GM12878 (cell line): Measurements from ENCODE around the gene SAMD3. TPM values are rescaled to one million over a fixed set of nuclear protein-coding genes. Genes with fewer than 3 reads are reported as not detected.

Experiments used
- ATAC-seq: fragments of 200-7000 bp; cut with Tn5 transposase; 3 replicates; pipeline ENCODE4 v1.9.1; 2020; ENCODE audit warnings: mild to moderate bottlenecking, moderate library complexity
- BruUV-seq: library from RNA; stranded (reverse); fragments of 400-500 nt; replicated peaks from 2 replicates; lab custom pipeline; 2021; lab: Mats Ljungman, UMichigan
- CTCF ChIA-PET: fragments of 300-600 bp; sonication (Branson Sonifier 250); formaldehyde crosslinking; extraction: SDS; loops from one replicate; lab custom pipeline; 2021; ENCODE audit warnings: inconsistent platforms; lab: Yijun Ruan, JAX
- POLR2A ChIA-PET: fragments of 350-600 bp; formaldehyde crosslinking; extraction: SDS; loops from one replicate; lab custom pipeline; 2021; ENCODE audit warnings: inconsistent platforms; lab: Charles Lee
- RAD21 ChIA-PET: fragments of 300-600 bp; sonication (Branson Sonifier 250); formaldehyde crosslinking; loops from one replicate; lab custom pipeline; 2023; ENCODE audit warnings: antibody characterized with exemption; ENCODE audit not compliant: unreplicated experiment; lab: Charles Lee
- SMC1A ChIA-PET: fragments of 300-600 bp; sonication (Branson Sonifier 250); formaldehyde crosslinking; loops from one replicate; lab custom pipeline; 2023; ENCODE audit not compliant: unreplicated experiment, uncharacterized antibody; lab: Charles Lee
- DNase-seq: peaks from one replicate; pipeline ENCODE4 v3.0.0-alpha.2; 2011; ENCODE audit warnings: low read depth, low spot score
- FAIRE-seq: peaks from 3 replicates; lab custom pipeline; 2011; peaks lifted over from hg19 to GRCh38; lab: Jason Lieb, UNC
- H2AFZ ChIP-seq: 2 replicates; pipeline ENCODE4 v1.6.0; 2011; ENCODE audit warnings: low read depth, low read length, control low read depth; ENCODE audit not compliant: control insufficient read depth
- H3K27ac ChIP-seq: 2 replicates; pipeline ENCODE4 v1.5.1; 2011; ENCODE audit warnings: control low read depth; ENCODE audit not compliant: control insufficient read depth, insufficient read depth
- H3K27me3 ChIP-seq, 2 experiments: replicated peaks in 1 of 2; 2 replicates each; pipeline versions ENCODE4 v1.6.0 to v1.6.1; 2011; ENCODE audit warnings: low read length in 1 of 2; ENCODE audit not compliant: control insufficient read depth in 2 of 2, insufficient read depth in 2 of 2
- H3K36me3 ChIP-seq, 2 experiments: 2 replicates each; pipeline ENCODE4 v1.5.1; 2011; ENCODE audit warnings: low read length in 1 of 2; ENCODE audit not compliant: control insufficient read depth in 2 of 2, insufficient read depth in 2 of 2
- H3K4me1 ChIP-seq: 2 replicates; pipeline ENCODE4 v1.6.1; 2011; ENCODE audit warnings: mild to moderate bottlenecking, low read length, moderate library complexity, mixed read lengths; ENCODE audit not compliant: control insufficient read depth, insufficient read depth
- H3K4me2 ChIP-seq: 2 replicates; pipeline ENCODE4 v1.6.0; 2011; ENCODE audit warnings: control low read depth; ENCODE audit not compliant: control insufficient read depth, insufficient read depth
- H3K4me3 ChIP-seq: fragments of 200-600 bp; sonication (generic); 2 replicates; pipeline ENCODE4 v1.5.1; 2016
- H3K79me2 ChIP-seq: 2 replicates; pipeline ENCODE4 v1.6.0; 2011; ENCODE audit warnings: low read length; ENCODE audit not compliant: control insufficient read depth, insufficient read depth
- H3K9ac ChIP-seq: 2 replicates; pipeline ENCODE4 v1.8.0; 2011; ENCODE audit warnings: low read length, control low read depth, mixed read lengths; ENCODE audit not compliant: control insufficient read depth, insufficient read depth
- H3K9me3 ChIP-seq: replicated peaks from 3 replicates; pipeline ENCODE4 v1.5.1; 2011; ENCODE audit warnings: mild to moderate bottlenecking, low read length; ENCODE audit not compliant: control insufficient read depth, insufficient read depth
- H4K20me1 ChIP-seq: 2 replicates; pipeline ENCODE4 v1.6.0; 2011; ENCODE audit not compliant: control insufficient read depth, insufficient read depth
- NBN ChIP-seq: fragments of 450-650 bp; IDR thresholded peaks from 2 replicates; pipeline ENCODE4 v1.6.1; 2016
- RBBP5 ChIP-seq: fragments of 200-600 bp; sonication (generic); conservative IDR thresholded peaks from 2 replicates; pipeline ENCODE4 v1.6.1; 2016
- SIN3A ChIP-seq: IDR thresholded peaks from 2 replicates; pipeline ENCODE4 v1.6.1; 2012; ENCODE audit warnings: low read depth, low read length, improper control_type of control experiment
- SP1 ChIP-seq: IDR thresholded peaks from one replicate; pipeline ENCODE4 v1.6.1; 2011; ENCODE audit warnings: low read depth, low read length
- ZNF24 ChIP-seq: fragments of 450-650 bp; IDR thresholded peaks from 2 replicates; pipeline ENCODE4 v1.6.1; 2017; ENCODE audit warnings: antibody characterized with exemption, mild to moderate bottlenecking
- ZNF274 ChIP-seq: IDR thresholded peaks from one replicate; pipeline ENCODE4 v1.8.0; 2011; ENCODE audit not compliant: insufficient read length, insufficient read depth
- WGBS: methylation state at CpG from one replicate; pipeline ENCODE4 v1.1.6; 2016; ENCODE audit warnings: low lambda C conversion rate; ENCODE audit not compliant: insufficient replicate concordance, insufficient coverage; ENCODE audit errors: missing lambda C conversion rate; 5-methylcytosine and 5-hydroxymethylcytosine counted together
- in situ Hi-C: fragments of 300-500 bp; cut with MboI; formaldehyde crosslinking; loops from 9 replicates; pipeline ENCODE4 v1.14.3; 2018; ENCODE audit warnings: mixed read lengths
- intact Hi-C: fragments of 100-400 bp; cut with micrococcal nuclease; formaldehyde crosslinking; loops from one replicate; pipeline ENCODE4 v1.14.2; 2022; ENCODE audit not compliant: unreplicated experiment
- polyA plus RNA-seq, 11 experiments: library from polyadenylated mRNA; depleted of rRNA in 4 of 11; unstranded in 6 of 11; stranded (reverse) in 5 of 11; fragments of >200 nt; fragmentation: Nextera tagmentation in 4 of 11; fragmentation: Illumina TruSeq in 1 of 11; extraction: Ambion mirVana in 4 of 11; extraction: Trizol in 1 of 11; gene quantifications; 1 replicate in 1 of 11; 2 replicates in 10 of 11; pipeline versions ENCODE4 v1.2.1 to v1.2.3, GENCODE V29; 2011 to 2016; ENCODE audit warnings: inconsistent platforms in 2 of 11, missing spikeins in 2 of 11, low read depth in 1 of 11
- total RNA-seq, 4 experiments: library from RNA; depleted of rRNA in 3 of 4; stranded (reverse); fragments of >200 nt in 3 of 4; fragmentation: Illumina TruSeq in 1 of 4; extraction: Trizol in 1 of 4; gene quantifications; 2 replicates each; pipeline versions ENCODE4 v1.2.1 to v1.2.3, GENCODE V29; 2013 to 2021
- TF ChIP-seq, protein P1 (sequence below): fragments of 450-650 bp; IDR thresholded peaks from 2 replicates; pipeline ENCODE4 v1.6.1; 2016; ENCODE audit warnings: mild to moderate bottlenecking
- TF ChIP-seq, protein P2 (sequence below): fragments of 450-650 bp; conservative IDR thresholded peaks from 2 replicates; pipeline ENCODE4 v1.6.1; 2017; ENCODE audit warnings: mild to moderate bottlenecking, moderate library complexity
- TF ChIP-seq, protein P3 (sequence below): fragments of 450-650 bp; formaldehyde crosslinking; IDR thresholded peaks from 2 replicates; pipeline ENCODE4 v1.5.0; 2022; ENCODE audit warnings: mild to moderate bottlenecking, missing genetic modification characterization
- TF ChIP-seq, protein P4 (sequence below): IDR thresholded peaks from 2 replicates; pipeline ENCODE4 v1.6.1; 2011; ENCODE audit warnings: low read depth, low read length, improper control_type of control experiment, borderline replicate concordance
- TF ChIP-seq, protein P5 (sequence below): fragments of 450-650 bp; IDR thresholded peaks from 2 replicates; pipeline ENCODE4 v1.6.1; 2014; ENCODE audit warnings: mild to moderate bottlenecking

Gene SAMD3
- total and polyA plus RNA-seq, 10 of the 15 experiments (the other 5 are each of a cell fraction or from before 2014, with no cell fraction given) = 0.04 to 2.3 (median 0.39) TPM; not detected in 2

DNA sequence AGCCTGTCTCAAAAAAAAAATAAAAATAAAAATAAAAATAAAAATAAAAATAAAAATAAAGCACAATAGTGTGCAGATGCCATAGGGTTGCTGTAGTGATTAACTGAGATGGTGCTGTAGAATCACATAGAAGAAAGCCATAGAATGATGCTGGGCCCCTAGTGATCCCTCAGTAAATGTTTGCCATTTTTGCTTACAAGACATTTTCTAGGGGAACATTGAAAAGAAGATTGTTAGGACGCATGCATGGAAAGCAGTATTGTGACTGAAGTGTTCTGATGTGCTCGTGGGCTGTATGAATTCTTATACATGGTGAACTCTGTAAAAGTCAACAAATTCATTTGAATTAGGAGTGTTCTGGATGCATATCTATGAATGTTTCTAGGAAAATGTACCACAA, 22.0 kb upstream of the SAMD3 start:
- Histone ChIP-seq H3K36me3 (no peaks in the 10 kb centered on the region), H3K9me3 (no peaks in the 10 kb centered on the region), H3K9ac (no peak overlapping the region), H3K79me2 (no peaks in the 10 kb centered on the region), H3K4me3 (no peak overlapping the region), H3K4me2 (no peak overlapping the region)
- POLR2A ChIA-PET = no interaction called here
- SMC1A ChIA-PET = interaction anchor here (1.2 to 1.6 kb wide), 2 partner anchors 9 to 31 kb away, joined by 3 read pairs; no protein-coding TSS in a partner anchor
- CTCF ChIA-PET = interaction anchor here (1.5 kb wide), 1 partner anchor 19 kb away, joined by 4 read pairs; no protein-coding TSS in a partner anchor
- RAD21 ChIA-PET = no interaction called here
- no peak for ATAC-seq
- intact Hi-C loops = no loop called here
- WGBS = 63% methylated on average over 2 of the region's 2 CpGs
- TF ChIP-seq RBBP5 (no peak), NBN (no peak), ZNF24 (no peak), SIN3A (no peak), SP1 (no peak), ZNF274 (no peak)
- TF ChIP-seq, protein P1, sequence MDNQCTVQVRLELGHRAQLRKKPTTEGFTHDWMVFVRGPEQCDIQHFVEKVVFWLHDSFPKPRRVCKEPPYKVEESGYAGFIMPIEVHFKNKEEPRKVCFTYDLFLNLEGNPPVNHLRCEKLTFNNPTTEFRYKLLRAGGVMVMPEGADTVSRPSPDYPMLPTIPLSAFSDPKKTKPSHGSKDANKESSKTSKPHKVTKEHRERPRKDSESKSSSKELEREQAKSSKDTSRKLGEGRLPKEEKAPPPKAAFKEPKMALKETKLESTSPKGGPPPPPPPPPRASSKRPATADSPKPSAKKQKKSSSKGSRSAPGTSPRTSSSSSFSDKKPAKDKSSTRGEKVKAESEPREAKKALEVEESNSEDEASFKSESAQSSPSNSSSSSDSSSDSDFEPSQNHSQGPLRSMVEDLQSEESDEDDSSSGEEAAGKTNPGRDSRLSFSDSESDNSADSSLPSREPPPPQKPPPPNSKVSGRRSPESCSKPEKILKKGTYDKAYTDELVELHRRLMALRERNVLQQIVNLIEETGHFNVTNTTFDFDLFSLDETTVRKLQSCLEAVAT = no peak
- TF ChIP-seq, protein P2, sequence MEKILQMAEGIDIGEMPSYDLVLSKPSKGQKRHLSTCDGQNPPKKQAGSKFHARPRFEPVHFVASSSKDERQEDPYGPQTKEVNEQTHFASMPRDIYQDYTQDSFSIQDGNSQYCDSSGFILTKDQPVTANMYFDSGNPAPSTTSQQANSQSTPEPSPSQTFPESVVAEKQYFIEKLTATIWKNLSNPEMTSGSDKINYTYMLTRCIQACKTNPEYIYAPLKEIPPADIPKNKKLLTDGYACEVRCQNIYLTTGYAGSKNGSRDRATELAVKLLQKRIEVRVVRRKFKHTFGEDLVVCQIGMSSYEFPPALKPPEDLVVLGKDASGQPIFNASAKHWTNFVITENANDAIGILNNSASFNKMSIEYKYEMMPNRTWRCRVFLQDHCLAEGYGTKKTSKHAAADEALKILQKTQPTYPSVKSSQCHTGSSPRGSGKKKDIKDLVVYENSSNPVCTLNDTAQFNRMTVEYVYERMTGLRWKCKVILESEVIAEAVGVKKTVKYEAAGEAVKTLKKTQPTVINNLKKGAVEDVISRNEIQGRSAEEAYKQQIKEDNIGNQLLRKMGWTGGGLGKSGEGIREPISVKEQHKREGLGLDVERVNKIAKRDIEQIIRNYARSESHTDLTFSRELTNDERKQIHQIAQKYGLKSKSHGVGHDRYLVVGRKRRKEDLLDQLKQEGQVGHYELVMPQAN = no peak
- TF ChIP-seq, protein P3, sequence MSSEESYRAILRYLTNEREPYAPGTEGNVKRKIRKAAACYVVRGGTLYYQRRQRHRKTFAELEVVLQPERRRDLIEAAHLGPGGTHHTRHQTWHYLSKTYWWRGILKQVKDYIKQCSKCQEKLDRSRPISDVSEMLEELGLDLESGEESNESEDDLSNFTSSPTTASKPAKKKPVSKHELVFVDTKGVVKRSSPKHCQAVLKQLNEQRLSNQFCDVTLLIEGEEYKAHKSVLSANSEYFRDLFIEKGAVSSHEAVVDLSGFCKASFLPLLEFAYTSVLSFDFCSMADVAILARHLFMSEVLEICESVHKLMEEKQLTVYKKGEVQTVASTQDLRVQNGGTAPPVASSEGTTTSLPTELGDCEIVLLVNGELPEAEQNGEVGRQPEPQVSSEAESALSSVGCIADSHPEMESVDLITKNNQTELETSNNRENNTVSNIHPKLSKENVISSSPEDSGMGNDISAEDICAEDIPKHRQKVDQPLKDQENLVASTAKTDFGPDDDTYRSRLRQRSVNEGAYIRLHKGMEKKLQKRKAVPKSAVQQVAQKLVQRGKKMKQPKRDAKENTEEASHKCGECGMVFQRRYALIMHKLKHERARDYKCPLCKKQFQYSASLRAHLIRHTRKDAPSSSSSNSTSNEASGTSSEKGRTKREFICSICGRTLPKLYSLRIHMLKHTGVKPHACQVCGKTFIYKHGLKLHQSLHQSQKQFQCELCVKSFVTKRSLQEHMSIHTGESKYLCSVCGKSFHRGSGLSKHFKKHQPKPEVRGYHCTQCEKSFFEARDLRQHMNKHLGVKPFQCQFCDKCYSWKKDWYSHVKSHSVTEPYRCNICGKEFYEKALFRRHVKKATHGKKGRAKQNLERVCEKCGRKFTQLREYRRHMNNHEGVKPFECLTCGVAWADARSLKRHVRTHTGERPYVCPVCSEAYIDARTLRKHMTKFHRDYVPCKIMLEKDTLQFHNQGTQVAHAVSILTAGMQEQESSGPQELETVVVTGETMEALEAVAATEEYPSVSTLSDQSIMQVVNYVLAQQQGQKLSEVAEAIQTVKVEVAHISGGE (CRISPR knock-in tag) = no peak
- TF ChIP-seq, protein P4, sequence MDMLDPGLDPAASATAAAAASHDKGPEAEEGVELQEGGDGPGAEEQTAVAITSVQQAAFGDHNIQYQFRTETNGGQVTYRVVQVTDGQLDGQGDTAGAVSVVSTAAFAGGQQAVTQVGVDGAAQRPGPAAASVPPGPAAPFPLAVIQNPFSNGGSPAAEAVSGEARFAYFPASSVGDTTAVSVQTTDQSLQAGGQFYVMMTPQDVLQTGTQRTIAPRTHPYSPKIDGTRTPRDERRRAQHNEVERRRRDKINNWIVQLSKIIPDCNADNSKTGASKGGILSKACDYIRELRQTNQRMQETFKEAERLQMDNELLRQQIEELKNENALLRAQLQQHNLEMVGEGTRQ = no peak
- TF ChIP-seq, protein P5, sequence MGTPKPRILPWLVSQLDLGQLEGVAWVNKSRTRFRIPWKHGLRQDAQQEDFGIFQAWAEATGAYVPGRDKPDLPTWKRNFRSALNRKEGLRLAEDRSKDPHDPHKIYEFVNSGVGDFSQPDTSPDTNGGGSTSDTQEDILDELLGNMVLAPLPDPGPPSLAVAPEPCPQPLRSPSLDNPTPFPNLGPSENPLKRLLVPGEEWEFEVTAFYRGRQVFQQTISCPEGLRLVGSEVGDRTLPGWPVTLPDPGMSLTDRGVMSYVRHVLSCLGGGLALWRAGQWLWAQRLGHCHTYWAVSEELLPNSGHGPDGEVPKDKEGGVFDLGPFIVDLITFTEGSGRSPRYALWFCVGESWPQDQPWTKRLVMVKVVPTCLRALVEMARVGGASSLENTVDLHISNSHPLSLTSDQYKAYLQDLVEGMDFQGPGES = no peak
- TF ChIP-seq, all 136 proteins: peak for 0
- DNase-seq (no peak), FAIRE-seq (no peak)
- in situ Hi-C loops = no loop called here
- BruUV-seq = no TSS peak
- Histone ChIP-seq H3K27ac (no peak overlapping the region), H4K20me1 (no peaks in the 10 kb centered on the region), H3K27me3 (no peaks in the 10 kb centered on the region), H2AFZ (no peak overlapping the region), H3K4me1 (no peaks in the 10 kb centered on the region)
